Trophoblast cell (in vitro differentiated cells and primary cell): ENCODE data around the gene MOCOS.

Experiments used
- DNase-seq, 2 donors: peaks; one replicate each; pipeline ENCODE4 v3.0.0-alpha.2; 2016
- H2AFZ ChIP-seq: 2 replicates; pipeline ENCODE4 v1.6.1; 2013; ENCODE audit warnings: low read length, moderate library complexity, mild to moderate bottlenecking; ENCODE audit not compliant: insufficient read depth, poor library complexity
- H2AK5ac ChIP-seq: 2 replicates; pipeline ENCODE4 v1.6.1; 2013; ENCODE audit warnings: mild to moderate bottlenecking, low read length
- H2BK120ac ChIP-seq: 2 replicates; pipeline ENCODE4 v1.6.1; 2013; ENCODE audit warnings: low read length, mild to moderate bottlenecking, moderate library complexity; ENCODE audit not compliant: insufficient read depth, poor library complexity
- H2BK12ac ChIP-seq: 2 replicates; pipeline ENCODE4 v1.6.1; 2013; ENCODE audit warnings: mild to moderate bottlenecking, low read length, moderate library complexity
- H2BK5ac ChIP-seq: 2 replicates; pipeline ENCODE4 v1.6.1; 2013; ENCODE audit warnings: low read length, low read depth, moderate library complexity, mild to moderate bottlenecking; ENCODE audit not compliant: poor library complexity
- H3K14ac ChIP-seq: 2 replicates; pipeline ENCODE4 v1.6.1; 2013; ENCODE audit warnings: mild to moderate bottlenecking, low read length
- H3K18ac ChIP-seq: 2 replicates; pipeline ENCODE4 v1.6.1; 2013; ENCODE audit warnings: mild to moderate bottlenecking, low read length
- H3K23ac ChIP-seq: 2 replicates; pipeline ENCODE4 v1.6.1; 2013; ENCODE audit warnings: low read length
- H3K27ac ChIP-seq: 2 replicates; pipeline ENCODE4 v1.5.1; 2013; ENCODE audit warnings: low read depth, mild to moderate bottlenecking, inconsistent platforms, low read length, moderate library complexity
- H3K27me3 ChIP-seq: 2 replicates; pipeline ENCODE4 v1.6.1; 2013; ENCODE audit warnings: inconsistent platforms, mild to moderate bottlenecking, low read length, moderate library complexity; ENCODE audit not compliant: insufficient read depth
- H3K36me3 ChIP-seq, 2 experiments: 1 replicate in 1 of 2; 2 replicates in 1 of 2; pipeline ENCODE4 v1.6.1; 2013; ENCODE audit warnings: low read length in 2 of 2, mild to moderate bottlenecking in 2 of 2, moderate library complexity in 1 of 2; ENCODE audit not compliant: insufficient read depth in 2 of 2, control insufficient read depth in 1 of 2
- H3K4ac ChIP-seq: 2 replicates; pipeline ENCODE4 v1.6.1; 2013; ENCODE audit warnings: low read depth, mild to moderate bottlenecking, low read length, moderate library complexity
- H3K4me1 ChIP-seq, 2 experiments: 1 replicate in 1 of 2; 2 replicates in 1 of 2; pipeline ENCODE4 v1.6.1; 2013; ENCODE audit warnings: low read length in 2 of 2, mild to moderate bottlenecking in 2 of 2, moderate library complexity in 1 of 2; ENCODE audit not compliant: insufficient read depth in 2 of 2, control insufficient read depth in 1 of 2
- H3K4me2 ChIP-seq: 2 replicates; pipeline ENCODE4 v1.6.1; 2013; ENCODE audit warnings: inconsistent platforms, mild to moderate bottlenecking, low read length, moderate library complexity
- H3K4me3 ChIP-seq: 2 replicates; pipeline ENCODE4 v1.5.1; 2013; ENCODE audit warnings: mild to moderate bottlenecking, low read depth, low read length, inconsistent platforms
- H3K79me1 ChIP-seq: one replicate; pipeline ENCODE4 v1.6.1; 2013; ENCODE audit warnings: low read length
- H3K79me2 ChIP-seq: 2 replicates; pipeline ENCODE4 v1.6.1; 2013; ENCODE audit warnings: low read length, mild to moderate bottlenecking; ENCODE audit not compliant: control insufficient read depth, insufficient read depth, poor library complexity
- H3K9ac ChIP-seq: 2 replicates; pipeline ENCODE4 v1.6.1; 2013; ENCODE audit warnings: mild to moderate bottlenecking, low read length
- H3K9me3 ChIP-seq: 2 replicates; pipeline ENCODE4 v1.6.1; 2013; ENCODE audit warnings: low read depth, mild to moderate bottlenecking, control low read depth, inconsistent platforms, low read length; ENCODE audit not compliant: insufficient read depth
- H4K12ac ChIP-seq: 2 replicates; pipeline ENCODE4 v1.6.1; 2013; ENCODE audit warnings: low read depth, mild to moderate bottlenecking, low read length, moderate library complexity
- H4K8ac ChIP-seq: 2 replicates; pipeline ENCODE4 v1.6.1; 2013; ENCODE audit warnings: low read depth, mild to moderate bottlenecking, low read length, moderate library complexity
- H4K91ac ChIP-seq: one replicate; pipeline ENCODE4 v1.6.1; 2013; ENCODE audit warnings: low read depth, mild to moderate bottlenecking, low read length, moderate library complexity
- WGBS: extraction: QIAGEN DNeasy Blood & Tissue Kit; methylation state at CpG from one replicate; pipeline ENCODE4 v1.1.7; 2013; ENCODE audit warnings: missing lambda C conversion rate; ENCODE audit not compliant: insufficient read length, insufficient coverage; ENCODE audit errors: extremely low coverage; 5-methylcytosine and 5-hydroxymethylcytosine counted together

Gene MOCOS

DNA sequence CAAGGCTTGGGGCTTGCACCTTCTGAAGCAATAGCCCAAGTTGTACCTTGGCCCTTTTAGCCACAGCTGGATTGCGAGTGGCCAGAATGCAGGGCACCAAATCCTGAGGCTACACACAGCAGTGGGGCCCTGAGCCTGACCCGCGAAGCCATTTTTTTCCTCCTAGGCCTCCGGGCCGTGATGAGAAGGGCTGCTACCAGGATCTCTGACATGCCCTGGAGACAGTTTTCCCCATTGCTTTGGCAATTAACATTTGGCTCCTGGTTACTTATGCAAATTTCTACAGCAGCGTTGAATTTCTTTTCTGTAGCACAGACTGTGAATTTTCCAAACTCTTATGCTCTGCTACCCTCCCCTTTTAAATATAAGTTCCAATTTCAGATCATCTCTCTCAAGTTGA lies 54.5 kb downstream of the MOCOS start:
- H3K4me1 ChIP-seq = peaks cover 2 to 3% of the 10 kb centered on the region in 2 experiments
- no peak overlapping the region for H4K12ac ChIP-seq
- H3K9ac ChIP-seq = no peak overlapping the region
- no peaks in the 10 kb centered on the region for H3K79me1 ChIP-seq
- no peak overlapping the region for H3K4me3 ChIP-seq
- no peak overlapping the region for H3K14ac ChIP-seq
- H4K8ac ChIP-seq = no peak overlapping the region
- H3K4me2 ChIP-seq = no peak overlapping the region
- no peak overlapping the region for H3K18ac ChIP-seq
- H2BK120ac ChIP-seq = no peak overlapping the region
- no peak overlapping the region for H4K91ac ChIP-seq
- no peaks in the 10 kb centered on the region for H3K27me3 ChIP-seq
- no peaks in the 10 kb centered on the region for H3K79me2 ChIP-seq
- H3K36me3 ChIP-seq = no peaks in the 10 kb centered on the region
- no CpG with 5 or more reads among the region's 6 CpGs for WGBS
- no peak overlapping the region for H2AFZ ChIP-seq
- no peak overlapping the region for H3K23ac ChIP-seq
- no peak overlapping the region for H3K4ac ChIP-seq
- H2BK5ac ChIP-seq = no peak overlapping the region
- no peaks in the 10 kb centered on the region for H3K9me3 ChIP-seq
- DNase-seq = peak in 1 of 2 donors; percentile 10
- H2AK5ac ChIP-seq = no peak overlapping the region
- no peak overlapping the region for H2BK12ac ChIP-seq
- H3K27ac ChIP-seq = no peak overlapping the region

DNA sequence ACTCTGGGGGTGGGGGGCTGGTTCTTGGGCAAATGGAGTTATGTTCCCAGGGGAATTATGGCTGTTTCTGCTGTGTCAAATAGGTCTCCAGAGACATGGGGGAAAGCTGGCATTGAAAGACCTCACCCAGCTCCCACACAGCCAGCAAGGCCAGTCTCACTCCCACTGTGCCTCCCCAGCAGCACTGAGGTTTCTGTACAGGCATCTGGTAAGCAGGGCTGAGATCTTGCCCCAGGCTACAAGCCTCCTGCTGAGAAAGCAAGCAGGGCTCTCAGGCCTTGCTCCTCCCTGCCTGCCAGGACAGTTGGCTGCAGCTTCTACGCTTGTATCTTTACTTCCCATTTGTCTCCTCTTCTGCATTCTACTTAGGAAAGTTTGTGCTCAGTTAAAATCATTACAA lies 59.7 kb downstream of the MOCOS start:
- no CpG with 5 or more reads among the region's 1 CpG for WGBS
- Histone ChIP-seq H2AK5ac (no peak overlapping the region), H3K9ac (no peak overlapping the region), H3K18ac (no peak overlapping the region), H3K23ac (no peak overlapping the region), H2BK120ac (no peak overlapping the region), H2BK5ac (no peak overlapping the region), H3K4me2 (no peak overlapping the region), H3K36me3 (no peaks in the 10 kb centered on the region), H2AFZ (no peak overlapping the region), H3K4ac (no peak overlapping the region), H3K4me3 (no peak overlapping the region), H3K9me3 (no peaks in the 10 kb centered on the region), H3K27me3 (no peaks in the 10 kb centered on the region), H2BK12ac (no peak overlapping the region), H3K4me1 (peaks cover 3 to 5% of the 10 kb centered on the region in 2 experiments), H4K8ac (no peak overlapping the region), H3K14ac (no peak overlapping the region), H4K91ac (no peak overlapping the region), H3K79me1 (no peaks in the 10 kb centered on the region), H4K12ac (no peak overlapping the region), H3K27ac (no peak overlapping the region), H3K79me2 (no peaks in the 10 kb centered on the region)
- peak; percentile 80 to 87 for DNase-seq

DNA sequence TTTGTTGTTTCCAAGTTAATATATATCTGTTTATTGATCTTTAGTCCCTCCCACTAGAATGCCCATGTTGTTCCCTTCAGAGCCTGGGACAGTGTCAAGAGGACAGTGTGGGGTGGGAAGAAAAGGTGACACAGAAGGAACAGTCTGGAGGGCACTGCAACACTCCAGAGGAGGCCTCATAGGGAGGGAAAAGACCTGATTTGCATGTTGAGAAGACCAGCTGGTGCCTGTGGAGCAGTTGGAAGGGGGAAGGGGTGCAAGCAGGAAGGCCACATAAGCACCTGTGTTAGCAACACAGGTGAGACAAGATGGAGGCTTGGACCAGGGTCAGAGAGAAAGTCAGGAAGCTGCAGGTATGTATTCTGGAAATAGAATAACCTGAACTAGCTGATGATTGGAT lies 62.1 kb downstream of the MOCOS start:
- no peak overlapping the region for H2BK120ac ChIP-seq
- H3K4me2 ChIP-seq = no peak overlapping the region
- no peak overlapping the region for H3K27ac ChIP-seq
- H2AK5ac ChIP-seq = no peak overlapping the region
- H3K36me3 ChIP-seq = no peaks in the 10 kb centered on the region
- H3K79me2 ChIP-seq = no peaks in the 10 kb centered on the region
- H3K79me1 ChIP-seq = no peaks in the 10 kb centered on the region
- H3K4me1 ChIP-seq = peaks cover 3 to 5% of the 10 kb centered on the region in 2 experiments
- no peaks in the 10 kb centered on the region for H3K27me3 ChIP-seq
- H3K18ac ChIP-seq = no peak overlapping the region
- no peak overlapping the region for H4K8ac ChIP-seq
- H4K12ac ChIP-seq = no peak overlapping the region
- H2AFZ ChIP-seq = no peak overlapping the region
- H3K9me3 ChIP-seq = no peaks in the 10 kb centered on the region
- DNase-seq = no peak
- H3K23ac ChIP-seq = no peak overlapping the region
- H2BK12ac ChIP-seq = no peak overlapping the region
- H4K91ac ChIP-seq = no peak overlapping the region
- H3K14ac ChIP-seq = no peak overlapping the region
- no peak overlapping the region for H3K9ac ChIP-seq
- no peak overlapping the region for H3K4me3 ChIP-seq
- H2BK5ac ChIP-seq = no peak overlapping the region
- H3K4ac ChIP-seq = no peak overlapping the region

DNA sequence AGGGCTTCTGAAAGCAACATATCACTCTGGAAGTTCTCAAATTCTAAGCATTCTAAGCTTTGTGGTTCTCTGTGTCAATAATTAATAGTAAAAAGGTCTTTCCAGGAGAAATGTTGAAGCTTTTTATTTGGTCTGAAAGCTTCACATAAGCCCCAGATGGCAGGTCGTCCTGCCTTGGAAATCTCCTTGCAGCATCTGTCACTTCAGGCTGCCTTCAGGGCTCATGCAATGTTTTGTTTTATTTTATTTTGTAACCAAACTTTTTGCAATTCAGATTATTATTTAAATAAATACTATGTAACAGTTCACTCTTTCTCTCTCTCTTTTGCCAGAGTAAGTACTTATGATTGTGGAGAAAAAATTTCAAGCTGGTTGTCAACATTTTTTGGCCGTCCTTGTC lies 63.5 kb downstream of the MOCOS start:
- Histone ChIP-seq H3K9ac (no peak overlapping the region), H4K12ac (no peak overlapping the region), H3K4ac (no peak overlapping the region), H2AK5ac (no peak overlapping the region), H2BK5ac (no peak overlapping the region), H3K4me2 (no peak overlapping the region), H4K8ac (no peak overlapping the region), H3K79me2 (no peaks in the 10 kb centered on the region), H3K4me3 (no peak overlapping the region), H4K91ac (no peak overlapping the region), H3K79me1 (no peaks in the 10 kb centered on the region), H2AFZ (no peak overlapping the region), H3K4me1 (peaks cover 3 to 5% of the 10 kb centered on the region in 2 experiments), H3K27me3 (no peaks in the 10 kb centered on the region), H3K18ac (no peak overlapping the region), H2BK120ac (no peak overlapping the region), H3K23ac (no peak overlapping the region), H3K14ac (no peak overlapping the region), H3K27ac (no peak overlapping the region), H3K9me3 (no peaks in the 10 kb centered on the region), H3K36me3 (no peaks in the 10 kb centered on the region), H2BK12ac (no peak overlapping the region)
- DNase-seq = peak in 1 of 2 donors; percentile 12
- no CpG with 5 or more reads among the region's 2 CpGs for WGBS
